Measurements from ENCODE around the gene SLC7A6.

The SLC7A6 gene

DNA sequence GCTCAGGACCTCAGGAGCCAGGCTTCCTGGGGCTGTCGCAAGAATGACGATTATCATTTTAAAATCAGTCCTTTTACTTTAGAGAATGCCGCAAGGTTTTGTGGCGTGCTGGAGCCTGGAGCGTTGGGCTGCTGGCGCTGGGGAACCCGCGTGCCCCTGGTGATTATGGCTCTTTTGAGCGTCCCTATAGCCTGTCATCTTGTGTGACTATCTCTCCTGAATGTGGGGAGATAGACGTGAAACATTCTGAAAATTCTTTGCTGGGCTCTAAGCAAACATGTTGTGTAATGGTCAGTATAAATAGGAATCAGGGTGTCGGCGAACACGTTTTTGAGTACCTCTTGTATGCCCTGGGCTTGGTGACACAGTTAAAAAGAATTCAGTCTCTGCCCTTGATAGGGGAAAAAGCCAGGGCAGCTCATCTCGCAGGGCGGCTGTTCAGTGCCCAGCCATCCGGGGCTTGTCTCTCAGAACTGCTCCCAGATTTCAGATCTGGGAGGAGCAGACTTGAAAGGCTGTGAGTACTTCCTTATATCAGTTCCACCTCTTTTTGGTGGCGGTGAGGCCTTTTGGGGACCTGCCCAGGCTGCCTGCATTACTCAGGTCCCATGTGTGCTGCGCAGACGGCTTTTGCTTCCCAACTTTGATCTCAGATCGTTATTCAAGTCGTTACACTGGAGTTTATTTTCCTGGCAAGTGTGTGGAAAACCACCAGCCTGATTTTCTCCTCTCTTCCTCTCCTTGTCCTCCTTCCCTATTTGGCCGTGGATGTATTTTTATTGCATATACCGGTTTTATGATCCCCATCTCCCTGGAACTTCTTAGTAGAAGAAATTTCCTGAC is 973 bp downstream of the SLC7A6 start:
- peak; percentile 65 to 81 for DNase-seq (ENCODE audit: low read depth in 2 of 2)
- TF ChIP-seq CTCF (IDR thresholded peaks at IDR 0.05; ENCODE audit: low read depth, low read length) = no peak
- peak overlapping the region; percentile 93 to 95 for H3K4me3 ChIP-seq (replicated peaks in 1 of 2; ENCODE audit: low read depth in 2 of 2, low read length in 2 of 2)

GRCh38 chr16:68267612-68268405 is 3.5 kb downstream of the SLC7A6 start:
- DNase-seq (ENCODE audit: low read depth in 2 of 2) = no peak
- H3K4me3 ChIP-seq (replicated peaks in 1 of 2; ENCODE audit: low read depth in 2 of 2, low read length in 2 of 2) = no peak overlapping the region
- no peak for TF ChIP-seq CTCF (IDR thresholded peaks at IDR 0.05; ENCODE audit: low read depth, low read length)

DNA sequence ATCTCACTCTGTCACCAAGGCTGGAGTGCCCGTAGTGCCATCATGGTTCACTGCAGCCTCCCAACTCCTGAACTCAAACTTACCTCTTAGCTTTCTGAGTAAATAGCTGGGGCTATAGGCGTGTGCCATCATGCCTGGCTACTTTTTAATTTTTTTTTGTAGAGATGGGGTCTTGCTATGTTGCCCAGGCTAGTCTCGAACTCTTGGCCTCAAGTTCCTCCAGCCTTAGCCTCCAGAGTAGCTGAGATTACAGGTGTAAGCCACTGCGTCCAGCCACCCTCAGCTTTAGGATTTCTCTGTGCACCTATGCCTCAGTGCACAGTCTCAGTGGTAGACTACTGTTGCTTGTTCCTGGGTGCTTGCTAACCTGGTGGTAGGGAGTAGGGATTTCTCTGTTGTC is 5.5 kb downstream of the SLC7A6 start:
- no peak for TF ChIP-seq CTCF (IDR thresholded peaks at IDR 0.05; ENCODE audit: low read depth, low read length)
- H3K4me3 ChIP-seq (replicated peaks in 1 of 2; ENCODE audit: low read depth in 2 of 2, low read length in 2 of 2) = no peak overlapping the region
- DNase-seq (ENCODE audit: low read depth in 2 of 2) = no peak

- TF ChIP-seq CTCF (IDR thresholded peaks at IDR 0.05; ENCODE audit: low read depth, low read length) = no peak
- DNase-seq (ENCODE audit: low read depth in 2 of 2) = no peak
- H3K4me3 ChIP-seq (replicated peaks in 1 of 2; ENCODE audit: low read depth in 2 of 2, low read length in 2 of 2) = no peak overlapping the region
Measured at GRCh38 chr16:68270353-68270752, 6.0 kb downstream of the SLC7A6 start.

- DNase-seq (ENCODE audit: low read depth in 2 of 2) = no peak
- H3K4me3 ChIP-seq (replicated peaks in 1 of 2; ENCODE audit: low read depth in 2 of 2, low read length in 2 of 2) = no peak overlapping the region
- TF ChIP-seq CTCF (IDR thresholded peaks at IDR 0.05; ENCODE audit: low read depth, low read length) = no peak
Measured at GRCh38 chr16:68272507-68273209, 8.3 kb downstream of the SLC7A6 start.

DNA sequence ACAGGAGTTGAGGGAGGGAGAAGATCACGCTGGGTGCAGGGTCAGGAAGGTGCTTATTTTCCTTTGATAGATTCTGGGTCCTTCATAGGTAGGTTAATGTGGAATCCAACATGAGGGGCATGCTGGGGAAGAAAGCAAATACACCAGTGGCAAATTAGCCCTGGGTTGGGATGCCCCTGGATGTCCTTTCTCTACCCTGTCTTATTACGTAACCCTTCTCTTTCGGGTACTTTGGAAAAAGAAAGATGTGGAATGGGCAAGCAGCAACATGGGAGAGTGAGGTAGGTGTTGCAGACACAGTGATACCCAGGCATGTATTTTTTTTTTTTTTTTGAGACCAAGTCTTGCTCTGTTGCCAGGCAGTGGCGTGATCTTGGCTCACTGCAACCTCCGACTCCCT is 9.1 kb downstream of the SLC7A6 start:
- no peak overlapping the region for H3K4me3 ChIP-seq (replicated peaks in 1 of 2; ENCODE audit: low read depth in 2 of 2, low read length in 2 of 2)
- TF ChIP-seq CTCF (IDR thresholded peaks at IDR 0.05; ENCODE audit: low read depth, low read length) = no peak
- no peak for DNase-seq (ENCODE audit: low read depth in 2 of 2)
